Activated gamma-delta T cell (primary cell): ENCODE measurements around the gene RHOBTB3.
A peak's percentile ranks its signal among the peaks of the same experiment; 100 is the strongest.

Experiments
- DNase-seq: peaks from one replicate; lab custom pipeline; 2025; lab: John Stamatoyannopoulos, UW

Gene RHOBTB3

DNA sequence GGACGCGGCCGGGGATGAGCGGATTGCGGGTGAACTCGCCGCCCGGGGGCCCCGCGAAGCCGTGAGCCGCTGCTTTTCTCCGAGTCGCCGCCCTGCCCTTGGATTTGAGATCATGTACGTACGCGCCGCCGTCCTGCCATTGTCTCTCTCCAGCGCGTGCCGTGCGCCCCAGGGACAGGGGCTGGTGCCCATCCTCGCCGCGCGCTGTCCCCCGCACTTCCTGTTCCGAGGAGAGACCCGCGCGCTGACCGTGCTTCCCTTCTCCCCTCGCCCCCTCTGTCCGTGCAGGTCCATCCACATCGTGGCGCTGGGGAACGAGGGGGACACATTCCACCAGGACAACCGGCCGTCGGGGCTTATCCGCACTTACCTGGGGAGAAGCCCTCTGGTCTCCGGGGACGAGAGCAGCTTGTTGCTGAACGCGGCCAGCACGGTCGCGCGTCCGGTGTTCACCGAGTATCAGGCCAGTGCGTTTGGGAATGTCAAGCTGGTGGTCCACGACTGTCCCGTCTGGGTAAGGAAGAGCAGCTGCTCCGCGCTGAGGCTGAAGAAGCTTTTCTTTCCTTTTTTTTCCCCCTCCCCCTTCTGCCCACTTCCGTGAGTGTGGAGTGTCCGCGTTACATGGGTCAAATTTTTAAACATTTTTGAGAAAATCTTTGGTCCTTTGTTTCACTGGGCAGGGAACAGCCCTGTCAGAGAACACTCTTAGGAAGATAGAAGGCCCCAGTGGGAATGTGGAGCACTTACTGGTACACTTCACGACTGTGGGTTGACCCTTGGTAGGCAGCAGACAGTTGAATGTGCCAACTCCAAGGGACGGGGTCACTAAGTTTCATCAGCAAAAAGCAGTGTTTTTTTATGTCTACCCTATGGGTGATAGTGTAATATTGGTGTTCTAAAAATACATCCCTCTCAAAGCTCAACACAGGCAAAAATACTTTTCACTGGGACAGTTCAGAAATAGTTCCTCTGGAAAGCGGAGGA lies 727 bp downstream of the RHOBTB3 start:
- peak; percentile 26 for DNase-seq

DNA sequence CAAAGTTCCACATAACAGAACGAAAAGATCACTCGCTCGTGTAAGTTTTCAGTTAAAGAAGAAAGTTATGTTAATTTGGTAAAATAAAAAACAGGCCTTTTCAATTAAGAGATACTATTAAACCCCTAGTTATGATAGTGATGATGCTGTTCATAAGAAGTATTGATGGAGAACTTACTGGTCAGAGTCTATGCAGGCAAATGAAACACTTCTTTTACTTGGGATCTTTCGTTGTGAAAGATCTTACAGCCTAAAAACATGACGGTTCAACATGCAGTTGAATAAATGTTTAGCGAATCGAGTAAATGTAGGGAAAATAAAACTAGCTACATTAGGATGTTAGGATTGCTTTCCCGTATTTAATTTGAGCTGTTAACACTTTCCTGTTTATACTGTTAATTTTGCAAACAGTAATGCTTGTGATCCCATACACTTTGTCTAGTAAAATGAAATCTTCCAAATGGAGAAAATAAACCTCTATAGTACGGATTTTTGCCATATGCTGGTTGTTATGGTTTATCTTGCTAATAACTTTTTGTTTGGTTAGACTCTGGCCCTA lies 2.0 kb downstream of the RHOBTB3 start:
- no peak for DNase-seq

DNA sequence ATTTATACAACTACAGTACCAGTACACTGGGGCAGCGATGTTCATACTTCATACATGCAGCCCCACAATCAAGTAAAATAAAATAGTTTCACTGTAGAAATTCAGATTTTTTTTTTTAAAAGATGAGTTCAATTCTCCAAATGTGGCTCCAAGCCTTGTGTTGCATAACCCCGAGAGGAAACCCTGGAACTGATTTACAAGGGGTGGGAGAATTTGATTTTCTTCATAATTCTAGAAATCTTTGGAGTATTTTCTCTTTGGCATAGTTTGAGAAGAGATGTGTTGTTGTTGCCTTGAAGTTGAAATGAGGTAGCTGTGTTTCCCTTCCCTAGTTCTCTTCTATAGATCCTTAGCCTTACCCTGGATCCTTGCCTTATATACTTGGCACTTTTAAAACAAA lies 3.1 kb downstream of the RHOBTB3 start:
- no peak for DNase-seq

DNA sequence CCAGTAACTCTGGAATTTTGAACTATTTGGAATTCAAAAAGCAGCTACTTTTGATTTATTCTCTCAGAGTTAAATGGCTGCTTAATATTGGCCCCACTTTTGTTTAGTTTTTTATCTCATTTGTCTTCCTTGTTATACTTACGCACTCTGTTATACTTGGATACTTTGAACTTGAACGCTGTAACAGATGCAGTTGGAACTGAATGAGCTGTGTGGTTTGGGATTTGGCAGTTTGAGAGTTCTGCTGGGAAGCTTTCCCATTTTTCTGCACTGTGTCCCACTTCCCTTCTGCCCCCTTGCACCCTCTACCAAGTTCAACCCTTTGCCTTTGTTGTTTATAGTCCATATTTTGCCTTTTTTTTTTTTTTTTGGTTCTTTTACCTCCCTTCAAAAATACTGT lies 3.8 kb downstream of the RHOBTB3 start:
- no peak for DNase-seq

DNA sequence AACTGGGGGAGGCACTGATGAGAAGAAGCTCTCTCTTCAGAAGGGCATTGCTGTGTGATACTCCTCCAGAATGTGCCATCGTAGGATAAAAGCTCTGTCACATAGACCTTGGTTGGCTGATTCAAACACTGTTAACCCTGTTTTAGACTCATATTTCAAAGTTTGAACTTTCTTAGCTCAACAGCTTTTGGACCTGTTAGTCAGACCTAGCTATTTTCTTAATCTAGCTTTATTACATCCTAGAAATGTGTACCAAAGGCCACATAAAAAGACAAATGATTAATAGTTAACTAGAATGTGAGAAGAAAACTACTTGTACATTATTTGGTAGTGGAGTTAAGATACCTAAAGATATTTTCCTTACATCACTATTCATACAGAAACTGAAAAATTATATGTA lies 4.3 kb downstream of the RHOBTB3 start:
- no peak for DNase-seq

DNA sequence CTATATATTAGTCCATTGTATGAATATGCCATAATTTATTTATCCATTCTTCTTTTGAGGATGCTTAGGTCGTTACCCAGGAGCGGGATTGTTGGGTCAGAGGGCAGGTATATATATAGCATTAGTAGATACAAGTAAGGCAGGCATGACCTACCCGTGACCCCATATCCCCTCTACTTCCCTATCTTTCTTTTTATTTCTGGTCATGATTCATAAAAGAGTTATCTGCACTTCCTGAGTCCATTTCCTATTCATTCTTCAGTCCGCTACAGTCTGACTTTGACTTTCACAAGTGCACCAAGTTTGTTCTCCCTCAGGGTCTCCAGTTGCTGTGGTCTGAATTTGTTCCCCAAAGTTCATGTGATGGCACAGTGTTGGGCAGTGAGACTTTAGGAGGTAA lies 6.9 kb downstream of the RHOBTB3 start:
- DNase-seq = no peak

DNA sequence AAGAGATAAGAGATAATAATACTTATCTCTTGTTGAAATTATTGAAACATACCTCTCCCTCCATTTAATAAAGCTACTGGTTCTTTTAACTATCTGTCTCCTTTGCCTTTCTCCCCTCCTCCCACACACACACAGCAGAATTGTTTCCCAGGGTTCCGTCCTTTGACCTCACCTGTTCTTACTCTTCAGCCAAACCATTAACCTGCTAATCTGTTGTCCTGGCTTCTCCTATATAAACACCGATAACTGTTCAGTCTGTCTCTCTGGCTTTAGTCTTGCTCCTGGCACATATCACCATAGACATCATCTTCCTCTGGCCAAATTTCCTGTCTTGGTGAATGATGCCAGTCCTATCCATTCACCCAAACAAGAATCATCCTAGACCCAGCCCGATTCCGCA lies 7.7 kb downstream of the RHOBTB3 start:
- no peak for DNase-seq

DNA sequence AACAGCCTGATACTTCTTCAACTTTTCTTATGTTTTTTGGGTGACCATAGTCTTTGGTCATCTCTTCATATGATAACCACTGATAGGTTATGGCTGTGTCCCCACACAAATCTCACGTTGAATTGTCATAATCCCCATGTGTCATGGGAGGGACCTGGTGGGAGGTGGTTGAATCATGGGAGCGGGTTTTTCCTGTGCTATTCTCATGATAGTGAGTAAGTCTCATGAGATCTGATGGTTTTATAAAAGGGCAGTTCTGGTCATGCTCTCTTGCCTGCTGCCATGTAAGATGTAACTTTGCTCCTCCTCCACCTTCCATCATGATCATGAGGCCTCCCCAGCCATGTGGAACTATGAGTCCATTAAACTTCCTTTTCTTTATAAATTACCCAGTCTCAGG lies 8.7 kb downstream of the RHOBTB3 start:
- DNase-seq = no peak

DNA sequence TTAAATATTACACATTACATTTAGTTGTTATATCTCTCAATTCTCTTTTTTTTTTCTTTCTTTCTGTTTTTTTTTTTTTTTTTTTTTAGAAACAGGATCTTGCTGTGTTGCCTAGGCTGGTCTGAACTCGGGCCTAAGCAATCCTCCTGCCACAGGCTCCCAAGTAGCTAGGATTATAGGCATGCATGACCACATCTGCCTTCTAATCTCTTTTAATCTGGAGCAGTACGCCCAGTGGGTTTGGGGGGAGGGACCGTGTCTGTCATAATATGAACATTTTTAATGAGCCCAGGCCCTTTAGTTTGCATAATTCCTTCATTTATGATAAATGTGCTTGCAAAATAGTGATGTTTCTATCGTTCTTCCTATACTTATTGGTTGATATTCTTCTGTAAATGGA lies 10.3 kb downstream of the RHOBTB3 start:
- no peak for DNase-seq

DNA sequence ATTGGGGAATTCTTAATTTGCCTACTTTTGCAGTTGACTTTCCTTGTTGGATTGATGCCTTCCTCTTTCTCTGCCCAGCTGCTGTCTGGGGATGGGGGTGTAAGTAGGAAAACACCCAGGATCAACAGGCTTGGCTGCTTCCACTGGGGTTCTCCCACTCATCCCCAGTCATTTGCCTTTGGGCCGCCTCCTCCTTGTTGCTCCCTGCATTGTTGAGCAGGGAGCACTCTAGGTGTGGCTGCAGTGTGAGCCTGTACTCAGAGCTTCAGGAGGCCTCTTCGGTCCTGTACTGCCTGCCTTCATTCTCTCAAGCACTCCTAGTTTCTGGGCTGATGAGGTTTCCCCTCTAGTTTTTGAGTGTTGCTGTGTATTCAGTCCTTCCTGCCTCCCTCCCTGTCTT lies 12.1 kb downstream of the RHOBTB3 start:
- DNase-seq = no peak

DNA sequence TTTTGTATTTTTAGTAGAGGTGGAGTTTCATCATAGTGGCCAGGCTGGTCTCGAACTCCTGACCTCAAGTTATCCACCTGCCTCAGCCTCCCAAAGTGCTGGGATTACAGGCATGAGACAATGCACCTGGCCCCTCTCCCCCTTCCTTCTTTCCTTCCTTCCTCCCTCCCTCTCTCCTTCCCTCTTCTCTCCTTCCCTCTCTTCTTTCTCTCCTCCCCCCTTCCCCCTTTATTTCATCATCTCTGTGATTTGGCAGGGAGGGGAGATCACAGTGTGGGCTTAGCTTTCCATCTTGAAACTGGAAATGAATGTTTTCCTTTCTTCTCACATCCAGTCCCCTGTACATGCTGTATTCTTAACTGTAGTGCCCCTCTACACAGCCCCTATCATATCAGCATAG lies 12.7 kb downstream of the RHOBTB3 start:
- DNase-seq = no peak

DNA sequence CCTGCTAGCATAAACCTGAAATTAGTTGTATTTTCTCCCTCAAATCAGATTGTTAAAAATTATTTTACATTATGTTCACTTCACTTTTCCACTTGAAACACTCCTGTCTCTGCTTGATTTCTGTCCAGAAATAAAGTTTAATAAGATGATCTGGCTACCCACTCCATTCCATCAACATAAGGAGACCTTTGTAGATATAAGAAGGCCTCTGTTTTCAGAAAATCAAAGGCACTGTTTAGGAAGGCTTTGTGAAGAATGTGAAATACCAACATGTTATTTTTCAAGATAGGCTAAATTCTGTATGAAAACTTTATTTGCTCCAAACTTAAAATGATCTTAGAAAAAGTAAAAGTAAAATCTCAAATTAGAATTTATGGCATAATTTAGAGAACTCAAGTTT lies 15.1 kb downstream of the RHOBTB3 start:
- no peak for DNase-seq

DNA sequence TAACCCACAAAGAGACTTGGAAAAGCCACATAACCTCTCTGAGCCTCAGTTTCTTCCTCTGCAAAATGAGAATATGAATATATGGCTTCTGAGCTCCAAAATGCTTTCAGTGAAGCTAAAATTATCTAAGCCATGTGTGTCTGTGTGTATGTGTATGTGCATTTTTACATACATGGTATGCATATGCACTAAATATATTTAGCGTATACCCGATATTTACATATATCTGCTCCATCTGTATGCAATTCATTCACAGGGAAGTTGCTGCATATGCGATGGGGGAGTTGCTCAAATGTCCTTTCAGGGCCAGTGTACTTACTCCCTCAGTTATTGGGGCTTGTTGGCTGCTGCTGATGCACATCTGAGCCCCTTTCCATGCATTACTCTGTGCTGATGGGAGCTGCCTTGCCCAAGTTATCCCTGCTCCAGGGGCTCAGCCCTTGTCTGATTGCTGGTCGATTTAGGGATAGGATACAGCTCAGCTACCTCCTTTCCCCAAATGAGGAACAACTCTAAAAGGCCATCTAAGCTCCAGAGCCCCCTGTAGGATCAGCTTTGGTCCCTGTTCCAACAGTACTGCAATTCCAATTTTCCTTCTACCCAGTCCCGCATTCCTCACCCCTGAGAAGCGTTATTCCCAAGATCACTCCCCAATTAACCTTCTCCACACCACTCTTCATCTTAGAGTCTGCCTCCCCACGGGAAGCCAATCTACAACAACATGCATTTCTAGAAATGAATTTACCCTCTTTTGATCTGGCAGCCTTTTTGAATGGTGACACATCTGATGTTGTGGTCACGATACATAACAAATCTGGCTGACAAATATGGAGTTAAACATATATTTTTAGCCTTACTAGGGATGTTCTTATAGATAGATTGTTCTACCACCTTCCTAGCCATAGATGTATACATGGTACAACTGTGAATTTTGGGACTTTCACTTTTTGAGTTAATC lies 15.9 kb downstream of the RHOBTB3 start:
- no peak for DNase-seq

DNA sequence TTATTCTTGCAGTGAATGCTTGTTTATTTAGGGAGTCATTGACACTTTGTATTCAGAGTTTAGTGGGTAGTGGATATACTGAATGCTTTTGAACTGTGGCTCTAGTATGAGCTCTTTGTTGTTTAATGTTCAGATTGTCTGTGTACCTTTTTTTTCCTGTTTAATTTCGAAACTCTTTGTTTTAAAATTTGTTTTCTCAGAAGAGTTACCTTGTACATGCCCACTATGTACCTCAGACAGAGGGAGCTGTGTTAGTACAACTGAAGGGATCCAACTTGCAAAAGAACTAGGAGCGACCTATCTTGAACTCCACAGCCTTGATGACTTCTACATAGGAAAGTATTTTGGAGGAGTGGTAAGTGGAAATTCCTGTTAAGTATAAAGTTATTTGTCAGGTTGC lies 17.0 kb downstream of the RHOBTB3 start:
- DNase-seq = no peak

DNA sequence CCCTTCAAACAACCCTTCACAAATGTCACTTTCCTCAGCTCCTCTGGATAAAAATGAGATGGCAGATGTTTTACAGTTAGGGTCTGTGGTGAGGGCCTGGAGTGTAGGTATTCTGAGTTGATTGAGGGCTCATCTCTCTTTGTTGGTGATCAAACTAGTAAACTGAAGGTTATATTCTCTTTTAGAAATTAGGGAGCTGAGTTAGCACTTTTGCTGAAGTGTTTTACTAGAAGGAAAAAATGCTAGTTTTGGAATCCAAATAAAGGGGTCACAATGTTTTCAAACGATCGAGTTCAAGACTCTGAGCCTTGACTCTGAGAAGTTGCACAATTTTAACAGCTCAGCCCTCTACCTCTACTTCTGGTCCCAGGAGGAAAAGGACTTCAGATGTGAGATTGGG lies 23.4 kb downstream of the RHOBTB3 start:
- DNase-seq = no peak

DNA sequence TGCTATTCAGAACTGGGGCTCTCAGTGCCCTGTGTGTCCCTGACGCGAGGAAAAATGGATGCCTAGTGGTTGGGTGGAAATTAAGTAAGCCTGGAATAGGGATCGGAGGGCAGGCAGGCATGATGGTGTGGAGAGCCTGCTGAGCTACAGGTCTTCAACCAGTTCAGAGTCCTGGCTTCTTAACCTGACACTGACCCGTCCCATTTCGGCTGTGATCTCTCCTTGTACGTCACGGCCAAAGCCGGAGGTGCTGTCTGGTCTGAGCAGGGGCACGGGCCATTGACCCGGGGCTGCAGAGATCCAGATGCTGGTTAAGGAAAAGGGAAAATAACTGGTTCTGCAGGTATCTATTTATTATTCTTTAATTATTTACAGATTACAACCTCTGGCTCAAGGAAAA lies 27.9 kb downstream of the RHOBTB3 start:
- no peak for DNase-seq

DNA sequence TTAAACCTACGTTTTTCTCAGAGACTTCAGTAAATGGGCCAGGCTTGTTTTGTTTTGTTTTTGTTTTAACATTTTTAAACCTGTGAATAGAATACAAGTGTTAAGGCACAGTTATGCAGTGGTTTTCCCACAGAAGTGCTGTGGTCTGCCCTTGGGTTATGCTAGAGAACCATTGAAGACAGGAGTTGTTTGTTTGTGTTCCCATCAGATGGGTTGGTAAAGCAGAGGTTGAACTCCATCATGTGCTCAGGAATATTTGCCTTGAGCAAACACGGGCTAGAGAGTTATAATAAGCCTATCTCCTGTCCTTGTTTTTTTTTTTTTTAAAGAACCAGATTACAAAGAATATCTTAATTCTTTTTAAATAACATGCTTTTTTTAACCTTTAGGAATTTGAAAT lies 28.5 kb downstream of the RHOBTB3 start:
- no peak for DNase-seq

DNA sequence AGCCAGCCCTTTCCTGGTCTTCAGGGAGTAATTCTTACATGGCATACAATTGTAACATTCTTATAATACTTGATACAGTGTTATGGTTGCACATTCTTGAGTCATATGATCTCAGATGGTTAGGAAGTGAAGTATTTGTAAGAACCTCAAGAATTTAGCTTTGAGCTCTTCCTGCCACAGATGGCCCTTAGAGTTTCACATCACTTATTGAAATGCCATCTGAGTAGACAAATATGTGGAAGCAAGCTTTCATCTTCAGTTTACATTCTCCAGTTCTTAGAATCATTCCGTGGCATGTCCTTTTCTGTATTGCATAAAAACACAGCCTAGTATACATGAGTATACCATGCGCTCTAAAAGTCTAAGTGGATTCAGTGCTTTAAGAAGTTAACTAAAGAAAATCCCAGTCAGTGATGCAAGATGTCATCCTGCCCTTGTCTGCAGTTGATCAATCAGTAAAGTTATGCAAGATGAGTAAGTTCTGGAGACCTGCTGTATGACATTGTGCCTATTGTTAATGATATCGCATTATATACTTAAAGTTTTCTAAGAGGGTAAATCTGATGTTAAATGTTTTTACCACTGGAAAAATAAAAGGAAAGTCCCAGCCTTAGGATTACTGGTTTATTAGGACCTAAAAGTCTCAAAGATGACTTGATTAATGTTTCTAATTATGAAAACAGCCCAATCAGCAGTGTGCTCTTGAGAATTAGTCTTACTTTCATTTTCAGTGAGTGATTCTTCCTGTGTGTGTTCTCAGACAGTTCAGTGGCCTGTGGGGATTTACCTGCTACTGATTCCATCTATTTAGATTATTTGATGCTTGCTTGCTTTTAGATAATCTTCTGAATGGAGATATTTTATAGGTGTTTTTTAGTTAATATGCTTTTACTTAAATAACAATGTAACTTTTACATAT lies 29.4 kb downstream of the RHOBTB3 start:
- DNase-seq = no peak

DNA sequence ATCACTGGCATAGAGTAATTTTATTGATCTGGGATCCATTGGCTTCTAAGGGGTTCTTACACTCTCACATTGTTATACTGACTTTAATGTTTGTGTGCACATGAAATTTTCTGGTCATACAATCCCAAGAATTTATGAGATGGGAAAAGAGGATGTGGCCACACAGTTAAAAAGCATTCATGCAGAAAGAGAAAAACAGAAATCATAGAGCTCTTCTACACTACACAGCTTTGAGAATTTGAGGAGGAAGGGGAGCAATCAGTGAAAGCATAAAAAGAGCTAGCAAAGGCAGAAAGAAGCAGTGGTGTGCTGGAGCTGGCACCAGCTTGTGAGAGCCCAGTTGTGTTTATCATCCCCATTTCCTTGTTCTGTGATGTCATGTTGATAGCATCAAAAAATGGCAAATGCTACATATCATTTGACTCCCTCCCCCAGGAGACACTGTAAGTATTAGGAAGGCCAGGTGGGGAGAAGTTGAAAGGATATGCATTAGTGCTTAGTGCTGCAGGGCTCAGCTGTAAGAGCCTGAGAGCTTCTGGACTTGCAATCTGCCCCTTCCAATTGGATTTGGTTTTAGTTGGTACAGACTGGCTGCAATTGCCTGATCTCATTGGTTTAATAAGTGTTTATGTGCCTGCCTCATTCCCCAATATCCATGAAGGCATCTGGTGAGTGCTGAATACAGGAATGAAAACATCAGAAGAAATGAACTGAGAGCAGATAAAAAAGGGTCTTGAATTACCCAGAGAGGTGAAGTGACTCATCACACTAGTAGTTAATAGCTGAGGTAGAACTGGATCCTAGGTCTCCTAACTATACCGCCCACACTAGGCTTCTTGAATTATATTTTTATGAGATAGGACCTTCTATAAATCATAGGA lies 30.9 kb downstream of the RHOBTB3 start:
- no peak for DNase-seq

DNA sequence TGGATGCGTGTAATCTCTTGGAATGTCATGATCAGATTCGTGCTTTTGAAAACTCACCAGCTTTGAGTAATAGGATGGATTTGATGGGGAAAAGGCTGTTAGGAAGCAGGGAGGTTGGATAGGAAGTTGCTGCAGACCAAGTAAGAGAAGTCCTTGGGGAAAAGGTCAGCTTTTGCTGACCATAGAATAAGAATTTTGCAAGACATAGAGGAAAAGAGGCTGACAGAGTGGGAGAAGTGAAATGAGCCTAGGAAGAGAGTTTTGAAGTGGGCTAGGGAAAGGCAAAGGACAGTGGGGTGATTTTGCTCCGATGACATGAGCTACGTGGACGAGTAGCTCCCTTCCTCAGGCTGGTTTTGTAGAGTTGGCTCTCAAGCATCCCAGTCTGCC lies 31.5 kb downstream of the RHOBTB3 start:
- no peak for DNase-seq
